ENCODE results near the gene EPHA8.

The EPHA8 gene

DNA sequence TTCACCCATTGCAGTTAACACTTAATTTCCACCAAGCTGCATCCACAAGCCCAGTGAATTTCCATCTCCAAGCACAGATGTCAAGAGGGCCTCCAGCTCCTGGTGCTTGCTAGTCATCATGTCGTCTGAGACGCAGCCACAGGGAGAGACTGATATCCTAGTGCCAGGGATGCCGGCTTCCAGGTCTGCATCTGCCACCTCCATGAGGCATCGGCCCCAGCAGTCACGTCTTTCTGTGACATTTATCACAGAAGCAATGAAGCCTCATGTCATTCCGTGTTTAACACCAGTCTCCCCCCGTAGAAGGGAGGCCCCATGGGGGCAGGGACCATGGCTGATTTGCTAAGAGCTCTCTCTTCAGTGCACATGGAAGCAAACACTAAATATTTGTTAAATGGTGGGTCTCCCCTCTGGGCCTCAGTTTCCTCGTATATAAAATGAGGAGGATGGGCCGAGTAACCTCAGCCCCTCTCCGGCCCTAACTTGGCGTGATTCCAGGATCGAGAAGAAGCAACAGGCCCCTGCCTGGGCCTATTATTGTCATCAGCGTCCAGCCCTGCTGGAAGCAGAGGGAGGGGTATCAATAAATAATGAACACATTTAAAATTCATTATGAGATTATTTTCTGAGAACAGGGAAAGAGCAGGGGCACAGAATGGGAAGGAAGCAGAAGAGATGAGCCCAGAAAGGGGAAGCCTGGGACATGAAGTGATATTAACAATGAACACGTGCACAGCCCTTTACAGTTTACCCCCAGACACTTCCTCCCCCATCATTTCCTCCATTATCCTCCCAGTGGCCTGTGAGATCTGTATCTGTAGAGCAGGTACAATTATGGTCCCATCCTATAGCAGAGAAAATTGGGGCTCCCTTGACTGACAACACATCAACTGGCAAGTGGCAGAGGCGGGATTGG, 88.9 kb downstream of the EPHA8 start:
- no peak for DNase-seq

GRCh38 chr1:22652881-22653316, 89.6 kb downstream of the EPHA8 start, which contains the start of gene C1QB:
Gene C1QB (plus strand): TSS chr1:22653236. CDS start chr1:22659463, 6,227 bp downstream.
- no peak for DNase-seq
